T47D (cell line): ENCODE measurements around the gene VILL.
"Not testable (repeated sequence)": the region's sequence is repeated elsewhere in the genome, so short reads cannot be mapped to it uniquely, and the experiment has no call there.

Experiments used
- DNase-seq, 2 experiments: peaks; one replicate each; pipeline versions ENCODE4 v3.0.0 to v3.0.0-alpha.2; 2011 to 2012; ENCODE audit warnings: low read depth in 1 of 2, low spot score in 1 of 2
- JUND ChIP-seq: IDR thresholded peaks from 2 replicates; pipeline ENCODE4 v1.6.1; 2012; ENCODE audit warnings: low read depth
- in situ Hi-C: cut with HindIII; loops from 2 replicates; pipeline ENCODE4 v1.10.0; 2016; ENCODE audit warnings: low sequenced_read_pairs, low pct_unique_long_range_greater_than_20kb

VILL gene

GRCh38 chr3:37968813-37969595 is 21.6 kb upstream of the VILL start:
- in situ Hi-C loops: no loop called here
- TF ChIP-seq JUND: no peak

GRCh38 chr3:37969596-37970100 is 20.9 kb upstream of the VILL start:
- no peak for TF ChIP-seq JUND
- no peak for DNase-seq
- in situ Hi-C loops: no loop called here

More at GRCh38 chr3:37968813-37969595, 21.6 kb upstream of the VILL start:
- DNase-seq: no peak

GRCh38 chr3:37970802-37971201 is 19.8 kb upstream of the VILL start:
- in situ Hi-C loops: no loop called here
- no peak for TF ChIP-seq JUND

GRCh38 chr3:37971467-37971866 is 19.1 kb upstream of the VILL start:
- no peak for DNase-seq
- in situ Hi-C loops: no loop called here
- TF ChIP-seq JUND: no peak

More at GRCh38 chr3:37970802-37971201, 19.8 kb upstream of the VILL start:
- DNase-seq: no peak

- in situ Hi-C loops, DNase-seq: not testable (repeated sequence)
These were observed 18.5 kb upstream of the VILL start for GRCh38 chr3:37972056-37972455.

GRCh38 chr3:37973246-37974054 is 17.1 kb upstream of the VILL start:
- DNase-seq: no peak
- TF ChIP-seq JUND: no peak
- in situ Hi-C loops: no loop called here

- peak; percentile 55 to 69 for DNase-seq
- in situ Hi-C loops: no loop called here
- TF ChIP-seq JUND: no peak
These were observed 16.2 kb upstream of the VILL start for GRCh38 chr3:37974121-37975083.

GRCh38 chr3:37979541-37980461 is 10.8 kb upstream of the VILL start:
- in situ Hi-C loops: no loop called here
- no peak for TF ChIP-seq JUND
- DNase-seq: no peak

- no peak for DNase-seq
- in situ Hi-C loops: no loop called here
- no peak for TF ChIP-seq JUND
These were observed 9.9 kb upstream of the VILL start for GRCh38 chr3:37980462-37981347.

GRCh38 chr3:37981348-37981664 is 9.3 kb upstream of the VILL start:
- no peak for TF ChIP-seq JUND
- DNase-seq: no peak
- in situ Hi-C loops: no loop called here
